GM21367 (cell line): ENCODE data around the gene KRT3.

Experiments used
- ATAC-seq: cut with Tn5 transposase; IDR thresholded peaks from one replicate; pipeline ENCODE4 v1.9.1; 2021; ENCODE audit not compliant: unreplicated experiment

The KRT3 gene

DNA sequence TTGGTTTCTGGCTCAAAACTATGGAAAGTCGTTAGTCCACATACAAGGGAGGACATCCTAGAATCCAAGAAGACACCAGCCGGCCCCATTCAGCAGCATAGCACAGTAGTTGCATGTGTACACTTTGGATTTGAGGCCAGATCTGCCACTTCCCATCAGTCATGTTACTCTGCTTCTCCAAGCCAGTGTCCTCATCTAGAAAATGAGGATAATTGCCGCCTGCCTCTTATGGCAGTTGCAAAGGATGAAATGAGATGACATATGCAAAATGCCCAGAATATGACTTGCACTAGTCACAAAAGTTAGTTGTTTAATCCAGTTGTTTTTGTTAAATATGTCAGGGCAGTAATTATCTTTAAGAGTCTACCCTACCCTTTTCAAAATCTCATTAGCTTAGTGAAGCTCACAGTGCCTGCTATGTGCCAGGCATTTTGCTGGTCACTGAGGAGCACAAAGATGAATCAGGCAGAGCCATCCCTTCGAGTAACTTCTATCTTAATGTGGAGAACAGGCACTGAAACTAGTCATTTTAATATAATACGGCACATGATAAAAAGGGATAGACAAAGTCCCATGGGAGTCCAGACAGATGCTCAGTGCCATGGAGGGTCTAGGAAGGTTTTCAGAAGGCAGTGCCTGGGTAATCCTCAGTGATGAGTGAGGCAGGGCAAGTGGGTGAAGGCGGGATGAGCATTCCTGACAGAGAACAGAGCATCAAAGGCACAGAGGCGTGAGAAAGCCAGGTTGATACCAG lies 12.2 kb downstream of the KRT3 start:
- ATAC-seq: no peak

- no peak for ATAC-seq
These were observed 13.4 kb downstream of the KRT3 start for GRCh38 chr12:52782502-52782901.

DNA sequence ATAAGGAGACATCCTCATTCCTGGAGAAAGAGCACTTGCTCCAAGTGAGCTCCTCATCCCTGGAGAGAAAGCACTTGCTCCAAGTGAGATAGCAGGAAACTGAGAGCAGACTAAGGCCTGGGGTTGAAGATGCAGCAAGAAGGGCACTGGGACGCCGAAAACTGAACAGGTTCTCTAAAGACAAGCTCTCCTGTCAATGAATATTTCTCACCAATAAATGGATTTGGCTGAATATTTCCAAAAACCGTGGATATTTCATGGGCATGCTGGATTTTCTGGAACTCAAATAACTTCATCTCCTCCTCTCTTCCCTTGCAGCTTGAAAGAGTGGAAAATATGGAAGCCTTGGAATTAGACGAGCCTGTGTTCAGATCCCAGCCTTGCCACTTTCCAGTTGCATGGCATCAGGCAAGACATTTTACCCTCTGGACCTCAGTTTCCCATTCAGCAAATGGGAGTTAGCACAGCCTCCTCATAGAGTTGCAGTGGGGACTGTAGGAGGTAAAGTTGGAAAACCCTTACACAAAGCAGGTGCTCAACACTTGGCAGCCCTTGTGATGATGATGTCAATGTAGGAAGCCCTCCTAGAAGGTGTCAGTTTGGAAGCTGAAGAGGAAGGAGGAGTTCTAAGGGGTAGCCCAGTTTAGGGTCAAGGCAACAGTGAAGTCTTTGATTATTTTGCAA lies 14.4 kb downstream of the KRT3 start:
- no peak for ATAC-seq

- no peak for ATAC-seq
These were observed 16.0 kb downstream of the KRT3 start for GRCh38 chr12:52779914-52780313.

DNA sequence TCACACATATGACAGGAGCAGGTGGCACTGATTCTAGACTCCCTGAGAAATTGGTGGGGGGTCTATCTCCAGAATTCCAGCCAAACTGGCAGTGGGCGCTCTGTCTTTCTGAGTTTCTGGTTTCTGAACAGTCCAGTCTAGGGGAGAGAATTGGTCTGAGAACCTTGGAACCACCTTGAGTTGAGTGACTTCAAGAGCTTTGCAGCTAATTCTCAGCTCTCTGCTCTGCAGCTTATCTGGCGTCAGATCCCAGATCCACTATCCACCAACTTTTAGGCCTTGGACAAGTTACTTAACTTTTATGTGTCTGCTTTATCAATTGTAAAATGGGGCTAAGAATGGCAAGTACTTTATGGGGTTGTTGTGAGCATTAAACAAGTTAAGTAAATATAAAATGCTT lies 17.1 kb downstream of the KRT3 start:
- ATAC-seq: no peak

GRCh38 chr12:52777566-52777965 lies 18.4 kb downstream of the KRT3 start:
- no peak for ATAC-seq

DNA sequence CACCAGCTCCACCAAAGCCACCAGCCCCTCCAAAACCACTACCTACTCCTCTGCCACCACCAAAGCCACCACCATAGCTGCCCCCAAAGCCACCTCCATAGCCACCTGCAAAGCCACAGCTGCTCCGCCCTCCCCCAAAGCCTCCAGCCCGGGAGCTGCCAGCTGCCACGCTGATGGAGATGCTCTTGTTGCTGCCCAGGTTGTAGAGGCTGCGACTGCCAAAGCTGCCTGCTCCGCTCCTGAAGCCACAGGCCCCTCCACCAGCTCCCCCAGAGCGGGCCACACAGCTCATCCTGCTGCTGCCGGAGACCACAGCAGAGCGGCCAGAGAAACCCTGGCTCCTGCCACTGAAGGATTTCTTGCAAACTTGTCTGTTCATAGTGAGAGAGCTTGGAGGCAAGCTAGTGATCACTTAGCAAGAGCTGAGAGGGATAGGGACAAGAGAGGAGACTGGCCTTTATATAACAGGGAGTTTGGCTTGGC lies 19.0 kb downstream of the KRT3 start, which contains the start of gene KRT76:
Gene KRT76 (minus strand): TSS at position 433 of the 483 bp plus-strand sequence. CDS start 54 bp downstream, at position 379.
- no peak for ATAC-seq

DNA sequence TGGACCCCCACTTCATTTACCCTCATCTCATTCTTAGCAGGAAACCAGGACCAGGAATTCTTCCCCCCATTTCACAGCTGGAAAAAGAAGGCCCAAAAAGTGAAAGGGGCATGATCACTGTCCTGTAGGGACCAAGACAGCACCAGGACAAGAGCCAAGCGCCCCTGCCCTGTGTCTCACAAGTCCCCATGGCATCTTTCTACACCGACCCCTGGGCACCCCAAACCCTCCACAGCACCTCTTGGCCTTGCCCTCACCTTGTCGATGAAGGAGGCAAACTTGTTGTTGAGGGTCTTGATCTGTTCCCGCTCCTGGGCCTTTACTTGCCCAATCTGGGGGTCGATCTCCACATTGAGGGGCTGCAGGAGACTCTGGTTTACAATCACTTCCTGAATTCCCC lies 19.5 kb downstream of the KRT3 start:
- no peak for ATAC-seq

DNA sequence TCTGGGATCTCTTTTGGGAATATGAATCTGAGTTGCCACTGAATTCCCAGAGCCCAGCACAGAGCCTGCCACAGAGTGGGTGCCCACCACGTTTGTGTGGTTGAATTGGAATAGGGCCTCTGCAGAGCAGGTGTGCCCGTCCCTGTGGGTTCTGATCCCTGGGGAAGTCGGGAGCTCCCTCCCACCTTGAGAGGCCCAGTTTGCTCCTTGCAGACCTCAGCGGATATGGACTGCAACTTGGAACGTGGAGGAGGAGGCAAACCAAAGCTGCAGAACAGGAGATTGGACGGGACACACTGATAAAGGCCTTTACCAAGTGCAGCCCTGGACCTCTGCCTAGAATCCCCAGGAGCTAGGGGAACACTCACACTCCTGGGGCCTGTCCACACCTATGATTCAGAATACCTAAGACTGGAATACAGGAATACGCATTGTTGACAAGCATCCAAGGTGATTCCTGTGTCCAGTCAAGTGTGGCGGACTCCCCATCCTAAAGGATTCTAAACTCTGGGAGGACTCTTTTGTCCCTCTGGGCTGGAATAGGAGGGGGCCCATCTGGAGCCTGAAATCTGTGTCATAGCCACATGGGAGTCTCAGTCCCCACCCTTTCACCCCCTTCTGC lies 21.2 kb downstream of the KRT3 start:
- no peak for ATAC-seq

DNA sequence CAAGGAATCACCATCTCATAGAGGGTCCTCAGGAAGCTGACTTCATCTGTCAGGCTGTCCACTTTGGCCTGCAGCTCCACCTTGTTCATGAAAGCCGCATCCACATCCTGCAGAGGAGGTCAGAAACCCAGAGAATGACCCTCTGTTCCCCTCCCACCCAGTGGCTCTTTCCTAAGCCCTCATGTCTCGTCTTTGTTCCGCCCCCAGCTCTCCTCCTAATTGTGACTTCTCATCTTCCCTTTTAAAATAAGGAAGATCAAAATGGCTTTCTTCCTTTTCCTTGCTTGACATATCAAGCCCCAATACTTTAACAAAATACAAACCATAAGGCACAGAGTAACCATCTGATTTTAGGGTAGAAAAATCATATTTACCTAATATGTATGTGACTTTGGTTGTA lies 23.1 kb downstream of the KRT3 start:
- ATAC-seq: no peak

DNA sequence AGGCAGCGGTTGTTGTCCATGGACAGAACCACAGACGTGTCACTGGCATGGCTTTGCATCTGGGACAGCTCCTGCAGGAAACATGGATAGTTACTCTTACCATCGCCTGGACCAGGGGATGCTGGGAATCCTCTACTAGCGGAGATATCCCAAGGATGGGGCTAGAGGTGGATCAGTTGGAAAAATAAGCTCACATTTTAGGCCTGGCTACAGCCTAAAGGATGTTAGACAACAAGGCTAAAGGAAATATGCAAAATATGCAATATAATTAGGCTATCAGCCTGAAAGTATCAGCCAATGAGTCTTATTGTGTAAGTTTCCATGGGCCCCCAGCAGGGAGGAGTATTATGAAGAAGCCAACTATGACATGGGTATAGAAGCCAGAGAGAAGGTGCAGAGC lies 23.7 kb downstream of the KRT3 start:
- ATAC-seq: no peak

DNA sequence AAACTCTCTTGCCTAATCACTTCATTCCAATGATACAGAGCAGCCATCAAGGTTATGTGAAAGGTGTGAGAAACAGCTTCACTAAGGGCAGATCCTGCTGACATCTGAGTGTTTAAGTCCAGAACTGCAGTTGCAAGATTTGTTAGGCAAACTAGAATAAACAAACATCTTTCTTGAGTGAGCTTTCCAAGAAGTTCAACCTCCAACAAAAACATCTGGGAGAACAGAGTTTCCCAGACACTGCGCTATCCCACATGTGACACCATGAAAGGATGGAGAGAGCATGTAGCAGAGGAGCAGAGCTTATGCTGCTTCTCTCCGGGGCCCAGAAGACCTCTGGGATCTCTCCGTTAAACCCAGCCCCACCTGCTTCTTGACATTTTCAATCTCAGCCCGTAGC lies 24.4 kb downstream of the KRT3 start:
- no peak for ATAC-seq

- ATAC-seq: no peak
These were observed 24.8 kb downstream of the KRT3 start for GRCh38 chr12:52771088-52771487.

DNA sequence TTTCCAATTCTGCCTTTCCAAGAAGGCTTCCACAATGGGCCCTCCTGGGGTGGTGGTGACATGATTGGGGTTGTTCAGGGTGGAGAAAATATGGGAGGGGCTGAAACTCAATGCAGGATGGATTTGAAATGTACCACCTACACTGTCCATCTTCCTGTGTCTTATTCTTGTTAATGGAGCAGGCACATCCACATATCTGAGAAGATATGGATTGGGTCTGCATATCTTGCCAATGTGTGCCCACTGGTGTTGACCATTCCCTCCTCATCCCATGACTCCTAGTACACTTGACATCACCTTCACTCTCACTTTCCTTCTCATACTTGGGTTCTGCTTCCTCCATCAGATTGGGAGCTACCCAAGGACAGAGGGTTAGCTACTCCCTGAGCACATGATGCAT lies 26.0 kb downstream of the KRT3 start:
- no peak for ATAC-seq

DNA sequence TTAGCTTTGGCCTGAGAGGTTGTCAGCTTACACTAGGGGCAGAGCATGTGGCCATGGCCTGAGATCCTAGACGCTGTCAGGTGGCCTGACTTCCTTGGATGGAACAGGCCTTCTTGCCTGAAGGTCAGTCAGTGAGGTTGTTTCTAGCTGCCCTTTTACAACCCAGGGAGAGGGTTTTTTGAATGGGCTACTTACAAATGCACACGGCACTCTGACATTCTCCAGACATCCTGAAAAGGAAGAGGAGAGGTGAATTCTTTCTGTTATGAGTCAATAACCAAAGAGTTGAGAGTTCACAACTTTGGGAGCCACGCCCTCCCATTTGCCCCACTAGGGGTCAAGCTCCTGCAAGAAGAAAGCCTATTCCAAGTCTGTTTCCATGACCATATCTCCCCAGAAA lies 26.6 kb downstream of the KRT3 start:
- no peak for ATAC-seq

- no peak for ATAC-seq
These were observed 27.3 kb downstream of the KRT3 start for GRCh38 chr12:52768479-52769200.

DNA sequence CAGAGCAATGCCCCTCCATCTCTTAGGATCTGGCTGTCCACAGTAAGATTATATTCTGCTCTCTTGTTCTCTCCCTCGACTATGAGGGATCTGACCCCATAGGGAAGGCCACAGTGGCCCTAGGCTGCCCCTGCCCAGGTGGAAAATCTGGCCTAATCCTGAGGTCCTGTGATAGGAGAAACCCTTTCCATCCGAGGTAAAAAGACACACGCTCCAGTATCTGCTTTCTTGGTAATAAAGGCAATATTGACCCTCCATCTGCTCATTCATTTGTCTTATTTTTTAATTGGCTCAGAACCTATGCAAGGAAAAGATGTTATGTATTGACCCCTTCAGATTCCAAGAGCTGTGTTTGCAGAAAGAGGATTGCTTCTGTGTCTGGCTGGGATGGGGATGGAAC lies 28.5 kb downstream of the KRT3 start:
- ATAC-seq: no peak

DNA sequence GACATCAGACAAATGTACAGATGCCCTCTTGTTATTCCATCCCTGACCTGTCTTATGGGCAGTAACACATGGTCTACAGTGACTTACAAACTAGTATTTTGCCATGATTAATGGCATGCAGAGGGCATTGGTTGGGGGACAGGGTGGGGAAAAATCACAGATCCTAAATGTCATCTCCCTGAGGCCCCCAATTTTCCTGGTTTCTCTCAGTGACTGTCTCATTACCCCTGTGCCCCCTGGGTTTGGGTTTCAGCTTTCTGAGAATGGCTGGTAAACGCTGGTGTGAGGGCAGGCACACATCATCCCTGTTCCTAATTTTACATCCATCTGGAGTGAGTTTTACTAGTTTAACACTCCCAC lies 28.9 kb downstream of the KRT3 start:
- ATAC-seq: no peak

DNA sequence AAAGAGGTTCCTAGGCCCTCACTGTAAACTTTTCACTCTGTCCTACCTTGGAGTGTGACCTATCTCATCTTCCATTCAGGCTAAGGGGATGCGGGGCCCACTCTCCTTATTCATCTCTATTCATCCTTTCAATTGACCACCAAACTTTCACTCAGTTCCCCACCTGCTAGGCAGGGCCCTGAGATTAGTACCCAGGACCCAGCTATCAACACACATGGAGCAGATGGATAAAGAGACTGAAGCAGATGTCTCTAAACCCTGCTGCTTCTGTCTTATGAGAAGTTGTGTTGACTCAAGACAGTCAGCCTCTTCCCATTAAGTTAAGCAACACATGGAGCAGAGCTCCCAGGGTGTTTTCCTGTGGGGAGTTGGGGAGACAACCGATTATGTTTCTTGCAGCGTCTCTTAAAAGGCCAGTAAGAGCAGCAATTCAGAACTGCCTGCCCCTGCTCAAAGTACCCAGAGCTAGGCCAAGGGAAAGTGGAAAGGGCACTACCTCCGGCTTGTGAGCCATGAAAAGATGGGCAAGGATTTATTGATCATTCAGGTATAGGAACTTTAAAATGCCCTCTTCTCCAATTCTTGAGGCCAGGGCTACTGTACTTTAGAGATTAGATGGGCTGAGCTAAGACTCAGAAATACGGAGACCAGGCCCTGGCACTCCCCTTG lies 29.4 kb downstream of the KRT3 start:
- ATAC-seq: no peak

DNA sequence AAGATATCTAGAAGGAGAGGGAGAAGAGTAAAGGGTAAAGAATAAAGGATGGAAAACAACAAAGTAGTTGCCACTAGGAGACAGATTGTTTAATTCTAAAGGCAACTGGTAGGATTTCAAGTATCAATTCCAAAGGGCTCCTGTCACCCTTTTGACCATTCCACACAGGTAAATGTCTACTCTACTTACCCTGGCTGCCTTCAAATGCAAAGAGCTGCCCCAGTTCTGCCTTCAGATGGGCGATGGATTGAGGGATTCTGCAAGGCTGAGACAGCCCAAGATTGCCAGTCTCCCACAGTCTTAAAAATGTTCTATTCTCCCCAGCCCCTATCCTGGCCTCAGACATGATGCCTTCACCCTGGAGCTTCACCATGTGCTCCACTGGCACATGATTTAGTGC lies 30.2 kb downstream of the KRT3 start:
- ATAC-seq: no peak

DNA sequence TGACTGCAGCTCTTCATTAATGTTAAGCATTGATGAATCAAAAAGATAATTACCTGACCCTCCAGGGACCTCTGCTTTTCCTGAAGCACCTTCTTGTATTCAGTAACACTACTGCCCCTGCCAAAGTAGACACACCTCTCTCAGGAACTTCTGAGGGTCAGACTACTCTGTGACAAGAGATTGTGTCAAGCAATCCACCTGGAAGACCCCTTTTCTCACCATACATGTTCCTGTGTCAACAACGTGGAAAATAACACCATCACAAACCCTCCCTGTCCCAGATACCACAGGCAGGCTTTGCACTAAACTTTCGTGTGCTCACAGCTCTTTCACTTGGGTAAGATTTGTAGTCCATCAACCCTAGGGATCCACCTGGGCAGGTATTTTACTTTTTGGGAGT lies 31.9 kb downstream of the KRT3 start:
- no peak for ATAC-seq
